Esophagus squamous epithelium (tissue), 5 donors: Measurements from ENCODE around the gene GLG1. TPM values are rescaled to one million over a fixed set of nuclear protein-coding genes. Genes with fewer than 3 reads are reported as not detected.

ENCODE experiments used
- DNase-seq: peaks from one replicate; lab custom pipeline; 2025; lab: John Stamatoyannopoulos, UW
- H3K27ac ChIP-seq, 4 donors: fragments of 200-600 bp; sonication (generic); one replicate each; pipeline ENCODE4 v1.5.1; 2016 to 2019; ENCODE audit warnings: mild to moderate bottlenecking in 1 of 4
- H3K27me3 ChIP-seq, 4 donors: fragments of 200-600 bp; sonication (generic); 1 replicate in 3 of 4; 2 replicates in 1 of 4; pipeline versions ENCODE4 v1.5.1 to v1.6.0; 2017 to 2021; ENCODE audit warnings: antibody characterized with exemption in 1 of 4
- H3K36me3 ChIP-seq, 3 donors: fragments of 200-600 bp; sonication (generic); one replicate each; pipeline ENCODE4 v1.5.1; 2016 to 2019
- H3K4me1 ChIP-seq, 3 donors: fragments of 200-600 bp; sonication (generic); one replicate each; pipeline ENCODE4 v1.5.1; 2017 to 2019
- H3K4me3 ChIP-seq, 4 donors: fragments of 200-600 bp; sonication (generic); 1 replicate in 3 of 4; 2 replicates in 1 of 4; pipeline ENCODE4 v1.5.1; 2016 to 2019; ENCODE audit warnings: mild to moderate bottlenecking in 2 of 4, moderate library complexity in 1 of 4
- H3K9me3 ChIP-seq, 3 donors: fragments of 200-600 bp; sonication (generic); one replicate each; pipeline ENCODE4 v1.5.1; 2016 to 2019
- POLR2A ChIP-seq, 4 donors: fragments of 450-650 bp; IDR thresholded peaks; one replicate each; pipeline ENCODE4 v1.6.1; 2017; ENCODE audit warnings: antibody characterized with exemption in 4 of 4, mild to moderate bottlenecking in 4 of 4, moderate library complexity in 3 of 4
- WGBS, 2 donors: methylation state at CpG; one replicate each; pipeline ENCODE4 v1.1.5; 2018; 5-methylcytosine and 5-hydroxymethylcytosine counted together
- intact Hi-C: fragments of 100-400 bp; cut with DNase I; formaldehyde crosslinking; loops from one replicate; pipeline ENCODE4 v1.15.0; 2022
- total RNA-seq, 4 donors: library from RNA; depleted of rRNA; stranded (reverse); fragments of >200 nt; gene quantifications; one replicate each; pipeline ENCODE4 v1.1.0, GENCODE V29; 2016
- TF ChIP-seq, protein P1 (sequence below), 6 experiments: fragments of 450-650 bp in 4 of 6; fragments of 200-600 bp in 2 of 6; sonication (generic) in 2 of 6; IDR thresholded peaks; one replicate each; pipeline ENCODE4 v1.5.1; 2016 to 2019; ENCODE audit warnings: antibody characterized with exemption in 6 of 6, mild to moderate bottlenecking in 4 of 6, moderate library complexity in 4 of 6
- donor health status: DM: yes; HTN: yes; CAD: no.

Gene GLG1
- total RNA-seq, 4 donors from 2014 or later = 59.2 to 71.9 (median 60.8) TPM

DNA sequence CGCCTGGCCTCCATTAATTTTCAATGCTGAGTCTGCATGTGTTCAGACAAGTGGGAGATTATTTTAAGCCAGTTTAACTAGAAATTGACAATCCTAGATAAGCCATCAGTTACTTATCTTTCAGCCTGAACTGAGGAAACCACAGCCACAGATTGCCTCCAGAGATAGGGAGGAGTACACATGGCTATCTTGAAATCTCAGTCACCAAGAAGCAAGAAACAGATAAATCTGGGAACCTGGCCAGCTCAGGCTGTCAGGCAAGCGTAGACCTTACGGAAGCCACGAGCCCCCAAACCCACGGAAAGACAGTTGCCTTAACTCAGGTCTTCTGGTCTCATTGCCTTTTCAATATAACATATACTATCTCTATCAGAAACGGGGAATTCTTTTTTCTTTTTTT, 2.0 kb upstream of the GLG1 start:
- no peak overlapping the region for H3K4me3 ChIP-seq
- H3K27me3 ChIP-seq = no peaks in the 10 kb centered on the region
- H3K27ac ChIP-seq = no peak overlapping the region
- peaks cover 11 to 31% (median 27%) of the 10 kb centered on the region in 3 donors for H3K4me1 ChIP-seq
- intact Hi-C loops = no loop called here
- no peak for TF ChIP-seq POLR2A (IDR thresholded peaks at IDR 0.05)
- TF ChIP-seq, protein P1, sequence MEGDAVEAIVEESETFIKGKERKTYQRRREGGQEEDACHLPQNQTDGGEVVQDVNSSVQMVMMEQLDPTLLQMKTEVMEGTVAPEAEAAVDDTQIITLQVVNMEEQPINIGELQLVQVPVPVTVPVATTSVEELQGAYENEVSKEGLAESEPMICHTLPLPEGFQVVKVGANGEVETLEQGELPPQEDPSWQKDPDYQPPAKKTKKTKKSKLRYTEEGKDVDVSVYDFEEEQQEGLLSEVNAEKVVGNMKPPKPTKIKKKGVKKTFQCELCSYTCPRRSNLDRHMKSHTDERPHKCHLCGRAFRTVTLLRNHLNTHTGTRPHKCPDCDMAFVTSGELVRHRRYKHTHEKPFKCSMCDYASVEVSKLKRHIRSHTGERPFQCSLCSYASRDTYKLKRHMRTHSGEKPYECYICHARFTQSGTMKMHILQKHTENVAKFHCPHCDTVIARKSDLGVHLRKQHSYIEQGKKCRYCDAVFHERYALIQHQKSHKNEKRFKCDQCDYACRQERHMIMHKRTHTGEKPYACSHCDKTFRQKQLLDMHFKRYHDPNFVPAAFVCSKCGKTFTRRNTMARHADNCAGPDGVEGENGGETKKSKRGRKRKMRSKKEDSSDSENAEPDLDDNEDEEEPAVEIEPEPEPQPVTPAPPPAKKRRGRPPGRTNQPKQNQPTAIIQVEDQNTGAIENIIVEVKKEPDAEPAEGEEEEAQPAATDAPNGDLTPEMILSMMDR (IDR thresholded peaks at IDR 0.05) = no peak
- no peaks in the 10 kb centered on the region for H3K36me3 ChIP-seq
- 68 to 83% methylated on average over 6 of the region's 6 CpGs for WGBS, 2 donors
- no peaks in the 10 kb centered on the region for H3K9me3 ChIP-seq
- no peak for DNase-seq

DNA sequence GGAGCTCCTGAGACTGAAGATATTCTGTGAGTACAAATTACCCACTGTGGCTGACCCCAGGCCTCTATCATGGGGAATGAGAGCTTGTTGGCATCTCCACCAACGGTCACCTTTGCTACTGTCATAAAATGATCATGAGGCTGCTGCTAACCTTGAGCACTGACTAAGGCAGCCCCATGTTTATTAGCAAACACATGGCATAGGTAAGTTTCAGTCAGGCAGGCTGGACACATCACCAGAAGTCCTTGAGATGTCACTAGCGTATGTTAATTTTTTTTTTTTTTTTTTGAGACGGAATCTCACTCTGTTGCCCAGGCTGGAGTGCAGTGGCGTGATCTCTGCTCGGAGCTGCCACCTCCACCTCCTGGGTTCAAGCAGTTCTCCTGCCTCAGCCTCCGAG, 1.5 kb upstream of the GLG1 start:
- no peaks in the 10 kb centered on the region for H3K9me3 ChIP-seq
- no peak overlapping the region for H3K4me3 ChIP-seq
- 82 to 91% methylated on average over 6 of the region's 6 CpGs for WGBS, 2 donors
- no peaks in the 10 kb centered on the region for H3K27me3 ChIP-seq
- no peak for TF ChIP-seq POLR2A (IDR thresholded peaks at IDR 0.05)
- TF ChIP-seq, protein P1 (IDR thresholded peaks at IDR 0.05) = no peak
- no peak for DNase-seq
- peaks cover 11 to 37% (median 29%) of the 10 kb centered on the region in 3 donors for H3K4me1 ChIP-seq
- H3K27ac ChIP-seq = peak overlapping the region in 1 of 4 donors; percentile 95
- intact Hi-C loops = no loop called here
- no peaks in the 10 kb centered on the region for H3K36me3 ChIP-seq

DNA sequence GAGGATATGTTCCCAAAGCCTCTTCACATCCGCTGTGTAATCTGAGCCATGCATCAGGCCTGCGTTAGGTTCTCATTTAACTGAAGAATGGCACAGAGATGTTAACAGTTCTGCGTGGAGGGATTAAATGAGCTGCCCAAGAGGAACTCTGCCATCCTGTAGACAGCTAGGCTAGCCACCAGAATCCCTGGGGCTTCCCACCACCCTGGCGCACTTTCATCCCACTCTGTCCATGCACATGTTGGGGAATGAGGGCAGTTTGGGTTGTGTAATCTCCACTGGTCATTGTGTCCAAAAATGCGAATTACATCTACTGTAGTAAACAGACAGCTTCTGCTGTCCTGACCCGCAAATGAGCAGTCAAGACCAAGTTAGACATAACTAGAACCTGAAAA, 1.0 kb upstream of the GLG1 start:
- intact Hi-C loops = no loop called here
- no peak for DNase-seq

DNA sequence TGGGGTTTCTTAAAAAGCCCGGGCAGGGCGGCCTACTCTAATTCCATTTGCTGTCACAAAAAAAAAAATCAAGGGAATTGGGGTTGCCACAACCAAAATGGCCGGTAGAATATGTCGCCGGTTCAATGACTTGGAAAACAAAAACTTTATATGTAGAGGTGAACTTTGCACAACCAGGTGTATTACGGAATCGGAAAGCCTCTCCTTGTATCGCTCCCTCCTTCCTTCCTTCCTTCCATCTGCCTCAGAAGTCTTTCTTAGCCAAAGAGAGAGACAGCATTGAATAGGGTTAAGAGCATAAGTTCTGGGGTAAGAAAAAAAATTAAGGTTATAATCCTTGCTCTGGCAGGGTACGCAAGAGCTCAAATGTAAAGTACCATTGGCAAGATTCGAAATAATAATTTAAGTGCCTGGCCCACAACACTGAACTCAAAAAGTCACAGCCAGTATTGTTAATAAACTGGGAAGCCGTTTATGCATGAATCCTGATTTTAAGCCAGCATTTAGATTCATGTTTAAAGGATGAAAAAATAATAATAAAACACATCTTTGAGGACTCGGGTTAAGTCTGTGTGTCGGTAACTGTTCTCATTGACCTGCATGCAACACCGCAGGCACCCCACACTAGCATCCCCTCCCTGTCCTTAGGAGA, 522 bp upstream of the GLG1 start:
- no peak for DNase-seq
- Histone ChIP-seq H3K9me3 (no peaks in the 10 kb centered on the region), H3K27me3 (no peaks in the 10 kb centered on the region), H3K36me3 (no peaks in the 10 kb centered on the region), H3K4me3 (peak overlapping the region; percentile 80 to 93 (median 88)), H3K27ac (peak overlapping the region; percentile 94 to 96 (median 96)), H3K4me1 (peaks cover 11 to 47% (median 30%) of the 10 kb centered on the region in 3 donors)
- TF ChIP-seq, protein P1 (IDR thresholded peaks at IDR 0.05) = no peak
- TF ChIP-seq POLR2A (IDR thresholded peaks at IDR 0.05) = no peak
- intact Hi-C loops = no loop called here
- 20 to 26% methylated on average over 12 to 14 of the region's 14 CpGs for WGBS, 2 donors

More for the DNA sequence above, 1.0 kb upstream of the GLG1 start:
- no peaks in the 10 kb centered on the region for H3K27me3 ChIP-seq
- no peaks in the 10 kb centered on the region for H3K36me3 ChIP-seq
- 67 to 85% methylated on average over 5 of the region's 6 CpGs for WGBS, 2 donors
- peak overlapping the region; percentile 94 to 96 (median 96) for H3K27ac ChIP-seq
- no peak for TF ChIP-seq POLR2A (IDR thresholded peaks at IDR 0.05)
- TF ChIP-seq, protein P1 (IDR thresholded peaks at IDR 0.05) = no peak
- H3K9me3 ChIP-seq = no peaks in the 10 kb centered on the region
- peaks cover 11 to 41% (median 29%) of the 10 kb centered on the region in 3 donors for H3K4me1 ChIP-seq
- peak overlapping the region in 1 of 4 donors; percentile 83 for H3K4me3 ChIP-seq

DNA sequence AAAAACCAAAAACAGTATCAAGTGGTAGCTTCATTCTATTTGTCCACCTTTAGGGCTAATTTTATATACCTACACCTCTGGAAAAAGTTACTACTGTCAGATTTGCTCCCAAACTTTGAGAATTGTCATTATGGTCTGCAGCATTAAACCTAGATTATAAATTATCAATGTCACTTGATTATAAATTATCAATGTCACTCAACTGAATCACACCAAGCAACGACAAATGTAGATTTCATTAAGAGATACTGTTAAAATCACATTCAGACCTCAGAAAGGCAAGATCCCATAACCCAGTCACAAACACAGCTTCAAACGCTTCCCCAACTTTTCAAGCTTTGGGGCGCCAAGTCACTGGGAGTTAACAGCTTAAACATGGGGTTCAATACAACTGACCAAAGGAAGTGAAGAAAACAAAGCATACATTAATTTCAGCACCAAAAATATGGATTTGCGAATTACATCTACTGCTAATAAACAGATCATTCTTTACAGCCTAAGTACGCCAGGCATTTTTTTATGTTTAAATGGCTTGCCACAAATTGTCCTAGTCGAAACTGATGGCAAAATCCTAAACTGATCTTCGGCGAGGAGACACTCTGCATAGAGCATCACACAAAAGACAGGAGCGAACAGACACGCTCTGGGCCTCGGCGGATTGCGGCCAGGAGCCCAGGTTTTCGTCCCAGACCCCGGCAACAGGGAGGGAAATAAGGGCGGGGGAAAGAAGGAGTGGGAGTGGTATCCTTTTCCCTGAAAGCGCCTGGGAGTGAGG, 981 bp downstream of the GLG1 start:
- 1 to 2% methylated on average over 17 of the region's 17 CpGs for WGBS, 2 donors
- no peak for TF ChIP-seq POLR2A (IDR thresholded peaks at IDR 0.05)
- TF ChIP-seq, protein P1 (IDR thresholded peaks at IDR 0.05) = no peak
- DNase-seq = no peak
- Histone ChIP-seq H3K36me3 (no peaks in the 10 kb centered on the region), H3K4me1 (peaks cover 11 to 62% (median 32%) of the 10 kb centered on the region in 3 donors), H3K9me3 (no peaks in the 10 kb centered on the region), H3K4me3 (peak overlapping the region; percentile 80 to 93 (median 88)), H3K27me3 (no peaks in the 10 kb centered on the region), H3K27ac (peak overlapping the region; percentile 94 to 96 (median 96))
- intact Hi-C loops = no loop called here
